Mesenchymal stem cell (in vitro differentiated cells and primary cell): ENCODE data around the gene GAB2.
"Not testable (repeated sequence)": the region's sequence is repeated elsewhere in the genome, so short reads cannot be mapped to it uniquely, and the experiment has no call there.

ENCODE experiments used
- DNase-seq: peaks from one replicate; pipeline ENCODE4 v3.0.0-alpha.2; 2013
- H2AFZ ChIP-seq: one replicate; pipeline ENCODE4 v1.6.1; 2013; ENCODE audit warnings: low read depth, mild to moderate bottlenecking, control low read depth, inconsistent platforms, low read length, moderate library complexity
- H2AK5ac ChIP-seq: 2 replicates; pipeline ENCODE4 v1.6.1; 2013; ENCODE audit warnings: low read length, moderate library complexity, mild to moderate bottlenecking, inconsistent platforms; ENCODE audit not compliant: severe bottlenecking
- H2BK120ac ChIP-seq: one replicate; pipeline ENCODE4 v1.6.1; 2013; ENCODE audit warnings: low read depth, mild to moderate bottlenecking, inconsistent platforms, low read length, moderate library complexity
- H2BK12ac ChIP-seq, 2 experiments: one replicate each; pipeline ENCODE4 v1.6.1; 2013; ENCODE audit warnings: inconsistent platforms in 2 of 2, low read length in 2 of 2, mild to moderate bottlenecking in 2 of 2, moderate library complexity in 2 of 2, control low read depth in 1 of 2
- H2BK15ac ChIP-seq: one replicate; pipeline ENCODE4 v1.6.1; 2013; ENCODE audit warnings: mild to moderate bottlenecking, low read depth, inconsistent platforms; ENCODE audit not compliant: poor library complexity, severe bottlenecking
- H2BK5ac ChIP-seq: 2 replicates; pipeline ENCODE4 v1.6.1; 2013; ENCODE audit warnings: low read depth, mild to moderate bottlenecking, low read length, control low read depth, inconsistent platforms; ENCODE audit not compliant: poor library complexity, severe bottlenecking
- H3K14ac ChIP-seq, 2 experiments: one replicate each; pipeline ENCODE4 v1.6.1; 2013; ENCODE audit warnings: inconsistent platforms in 2 of 2, low read length in 2 of 2, control low read depth in 1 of 2, mild to moderate bottlenecking in 1 of 2, moderate library complexity in 1 of 2
- H3K18ac ChIP-seq, 2 experiments: one replicate each; pipeline ENCODE4 v1.6.1; 2013; ENCODE audit warnings: inconsistent platforms in 2 of 2, low read length in 2 of 2, control low read depth in 1 of 2, low read depth in 1 of 2, mild to moderate bottlenecking in 1 of 2
- H3K23ac ChIP-seq, 2 experiments: one replicate each; pipeline ENCODE4 v1.6.1; 2013; ENCODE audit warnings: inconsistent platforms in 2 of 2, low read length in 2 of 2, mild to moderate bottlenecking in 2 of 2, moderate library complexity in 2 of 2, control low read depth in 1 of 2
- H3K27ac ChIP-seq: 2 replicates; pipeline ENCODE4 v1.5.1; 2013; ENCODE audit warnings: mild to moderate bottlenecking, moderate library complexity, low read length, control low read depth, inconsistent platforms; ENCODE audit not compliant: poor library complexity, severe bottlenecking
- H3K27me3 ChIP-seq, 2 experiments: 2 replicates each; pipeline versions ENCODE4 v1.6.1 to v1.7.0; 2013; ENCODE audit warnings: low read length in 2 of 2, mild to moderate bottlenecking in 2 of 2, moderate library complexity in 2 of 2, control low read depth in 1 of 2, inconsistent platforms in 1 of 2; ENCODE audit not compliant: control insufficient read depth in 1 of 2, insufficient read depth in 1 of 2
- H3K36me3 ChIP-seq, 2 experiments: 2 replicates each; pipeline versions ENCODE4 v1.6.1 to v1.7.0; 2013; ENCODE audit warnings: low read length in 2 of 2, control low read depth in 1 of 2, inconsistent platforms in 1 of 2, low read depth in 1 of 2, mild to moderate bottlenecking in 1 of 2; ENCODE audit not compliant: insufficient read depth in 2 of 2, control insufficient read depth in 1 of 2
- H3K4ac ChIP-seq, 2 experiments: one replicate each; pipeline ENCODE4 v1.6.1; 2013; ENCODE audit warnings: inconsistent platforms in 2 of 2, low read length in 2 of 2, mild to moderate bottlenecking in 2 of 2, moderate library complexity in 2 of 2, control low read depth in 1 of 2, low read depth in 1 of 2
- H3K4me1 ChIP-seq: 2 replicates; pipeline ENCODE4 v1.6.1; 2013; ENCODE audit warnings: low read depth, low read length, control low read depth; ENCODE audit not compliant: control insufficient read depth, insufficient read depth
- H3K4me2 ChIP-seq: 2 replicates; pipeline ENCODE4 v1.6.1; 2013; ENCODE audit warnings: low read length, mild to moderate bottlenecking, inconsistent platforms; ENCODE audit not compliant: poor library complexity, severe bottlenecking
- H3K4me3 ChIP-seq, 2 experiments: 2 replicates each; pipeline versions ENCODE4 v1.5.1 to v1.7.0; 2013; ENCODE audit warnings: low read length in 2 of 2, mild to moderate bottlenecking in 2 of 2, control low read depth in 1 of 2, low read depth in 1 of 2; ENCODE audit not compliant: insufficient read depth in 1 of 2
- H3K79me1 ChIP-seq: replicated peaks from 2 replicates; pipeline ENCODE4 v1.6.1; 2013; ENCODE audit warnings: mild to moderate bottlenecking, control low read depth, low read length, inconsistent platforms; ENCODE audit not compliant: poor library complexity, severe bottlenecking
- H3K9ac ChIP-seq: 2 replicates; pipeline ENCODE4 v1.7.0; 2013; ENCODE audit warnings: mild to moderate bottlenecking, low read length, moderate library complexity
- H3K9me3 ChIP-seq: 2 replicates; pipeline ENCODE4 v1.7.0; 2013; ENCODE audit warnings: mild to moderate bottlenecking, low read length; ENCODE audit not compliant: control insufficient read depth
- H4K8ac ChIP-seq: one replicate; pipeline ENCODE4 v1.6.1; 2013; ENCODE audit warnings: inconsistent platforms, mild to moderate bottlenecking, low read length, moderate library complexity
- H4K91ac ChIP-seq: one replicate; pipeline ENCODE4 v1.6.1; 2013; ENCODE audit warnings: mild to moderate bottlenecking, low read length, inconsistent platforms
- WGBS: methylation state at CpG from one replicate; pipeline ENCODE4 v1.1.7; 2013; ENCODE audit warnings: mixed read lengths; 5-methylcytosine and 5-hydroxymethylcytosine counted together

GAB2 gene

DNA sequence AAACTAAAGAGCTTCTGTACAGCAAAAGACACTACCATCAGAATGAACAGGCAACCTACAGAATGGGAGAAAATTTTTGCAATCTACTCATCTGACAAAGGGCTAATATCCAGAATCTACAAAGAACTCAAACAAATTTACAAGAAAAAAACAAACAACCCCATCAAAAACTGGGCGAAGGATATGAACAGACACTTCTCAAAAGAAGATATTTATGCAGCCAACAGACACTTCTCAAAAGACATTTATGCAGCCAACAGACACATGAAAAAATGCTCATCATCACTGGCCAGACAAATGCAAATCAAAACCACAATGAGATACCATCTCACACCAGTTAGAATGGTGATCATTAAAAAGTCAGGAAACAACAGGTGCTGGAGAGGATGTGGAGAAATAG is 60.2 kb downstream of the GAB2 start:
- H2BK15ac ChIP-seq, H3K27me3 ChIP-seq, H2BK12ac ChIP-seq, H2BK5ac ChIP-seq, H3K18ac ChIP-seq, H3K4me2 ChIP-seq, H3K23ac ChIP-seq, H2BK120ac ChIP-seq, H4K8ac ChIP-seq, H4K91ac ChIP-seq, H2AFZ ChIP-seq, DNase-seq, H3K36me3 ChIP-seq, H3K4ac ChIP-seq, H3K14ac ChIP-seq, H3K9ac ChIP-seq, H3K4me1 ChIP-seq, H3K9me3 ChIP-seq, H3K27ac ChIP-seq, H2AK5ac ChIP-seq, H3K4me3 ChIP-seq: not testable (repeated sequence)
- H3K79me1 ChIP-seq, result peaks cover 21% of the 10 kb centered on the region
- 100% methylated on average over 1 of the region's 1 CpG for WGBS

DNA sequence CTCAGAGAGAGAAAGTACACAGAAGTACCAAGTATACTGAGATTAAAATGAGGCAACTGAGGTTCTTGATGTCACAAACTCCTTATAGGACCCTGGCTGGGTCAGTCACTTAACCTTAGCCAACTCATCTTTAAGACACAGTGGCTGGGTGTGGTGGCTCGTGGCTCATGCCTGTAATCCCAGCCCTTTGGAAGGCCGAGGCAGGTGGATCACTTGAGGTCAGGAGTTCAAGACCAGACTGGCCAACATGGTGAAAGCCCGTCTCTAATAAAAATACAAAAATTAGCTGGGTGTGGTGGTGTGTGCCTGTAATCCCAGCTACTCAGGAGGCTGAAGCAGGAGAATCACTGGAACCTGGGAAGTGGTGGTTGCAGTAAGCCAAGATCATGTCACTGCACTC is 61.9 kb downstream of the GAB2 start:
- H3K4me1 ChIP-seq, H3K9me3 ChIP-seq, H2AK5ac ChIP-seq, H2AFZ ChIP-seq, H2BK5ac ChIP-seq, H3K36me3 ChIP-seq, DNase-seq, H3K27me3 ChIP-seq, H3K18ac ChIP-seq, H4K8ac ChIP-seq, H4K91ac ChIP-seq, H3K4ac ChIP-seq, H2BK120ac ChIP-seq, H2BK15ac ChIP-seq, H3K23ac ChIP-seq, H3K14ac ChIP-seq, H3K4me2 ChIP-seq, H3K4me3 ChIP-seq, H2BK12ac ChIP-seq, H3K27ac ChIP-seq, H3K9ac ChIP-seq: not testable (repeated sequence)
- 93% methylated on average over 3 of the region's 3 CpGs for WGBS
- peaks cover 32% of the 10 kb centered on the region for H3K79me1 ChIP-seq

DNA sequence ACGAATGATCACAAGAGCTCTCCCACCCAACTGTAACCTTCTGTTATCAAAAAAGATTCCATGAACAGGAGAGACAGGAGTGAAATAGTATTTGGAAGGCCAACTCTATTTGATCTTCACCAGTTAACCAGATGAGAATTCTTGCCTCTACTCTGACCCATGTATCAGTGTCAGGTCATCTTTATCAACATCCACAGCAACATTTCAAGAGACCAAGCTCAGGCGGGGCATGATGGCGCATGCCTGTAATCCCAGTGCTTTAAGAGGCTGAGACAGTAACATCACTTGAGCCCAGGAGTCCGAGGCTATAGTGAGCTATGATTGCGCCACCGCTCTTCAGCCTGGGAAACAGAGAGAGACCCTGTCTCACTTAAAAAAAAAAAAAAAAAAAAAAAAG is 62.3 kb downstream of the GAB2 start:
- Histone ChIP-seq H3K4ac (no peak overlapping the region), H3K9me3 (no peaks in the 10 kb centered on the region), H3K79me1 (peaks cover 33% of the 10 kb centered on the region), H3K4me2 (no peak overlapping the region), H3K9ac (no peak overlapping the region), H3K14ac (no peak overlapping the region), H3K18ac (peak overlapping the region in 1 of 2 experiments; percentile 70), H2AK5ac (no peak overlapping the region), H4K91ac (no peak overlapping the region), H3K4me1 (peaks cover 2% of the 10 kb centered on the region), H2BK15ac (no peak overlapping the region), H3K4me3 (peak overlapping the region in 1 of 2 experiments; percentile 35), H2BK5ac (peak overlapping the region; percentile 24), H2AFZ (no peak overlapping the region), H3K23ac (peak overlapping the region in 1 of 2 experiments; percentile 67), H4K8ac (no peak overlapping the region), H2BK12ac (no peak overlapping the region), H2BK120ac (no peak overlapping the region), H3K27me3 (no peaks in the 10 kb centered on the region), H3K27ac (no peak overlapping the region), H3K36me3 (no peaks in the 10 kb centered on the region)
- no peak for DNase-seq
- WGBS, result 98% methylated on average over 5 of the region's 6 CpGs

DNA sequence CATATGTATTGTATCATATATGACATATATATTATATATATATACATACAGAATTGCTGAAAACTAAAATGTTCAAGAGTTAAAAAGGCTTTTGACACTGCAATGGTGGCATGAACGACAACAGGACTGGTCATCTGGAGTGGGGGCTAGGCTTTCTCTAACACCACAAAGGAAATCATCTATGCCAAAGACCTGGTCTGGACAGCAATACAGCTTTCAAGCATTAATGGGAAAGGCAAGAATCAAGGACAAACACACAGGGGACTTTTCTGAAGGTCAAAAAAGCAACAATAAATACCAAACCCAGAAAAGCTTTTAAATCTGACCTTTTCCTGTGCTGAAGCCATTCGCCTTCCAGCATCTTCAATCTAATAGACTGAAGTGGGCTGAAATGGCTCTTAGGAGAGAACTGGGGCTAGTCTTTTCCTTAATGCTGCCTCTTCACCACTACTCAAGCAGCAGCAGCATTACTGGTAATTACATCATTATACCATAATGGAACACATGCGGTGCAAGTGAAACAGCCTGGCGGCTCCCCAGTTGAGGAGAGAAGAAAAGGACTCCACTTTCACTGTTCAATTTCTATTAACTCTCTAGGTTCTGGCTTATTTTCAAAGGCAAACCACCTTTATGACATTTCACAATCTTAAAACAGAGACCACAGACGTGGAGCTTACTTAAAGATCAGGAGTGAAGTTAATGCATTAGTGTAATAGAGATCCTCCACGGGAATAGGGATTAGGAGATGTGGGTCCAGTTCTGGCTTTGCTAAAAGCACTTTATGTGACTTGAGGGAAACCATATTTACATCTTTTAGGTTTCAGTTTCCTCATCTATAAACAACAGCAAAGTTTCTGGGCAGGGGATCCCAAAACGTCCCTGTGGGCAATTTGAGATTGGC is 63.0 kb downstream of the GAB2 start:
- Histone ChIP-seq H3K18ac (peak overlapping the region in 1 of 2 experiments; percentile 30), H3K4ac (no peak overlapping the region), H4K91ac (no peak overlapping the region), H3K4me1 (peaks cover 2% of the 10 kb centered on the region), H2BK5ac (peak overlapping the region; percentile 24), H4K8ac (no peak overlapping the region), H2BK120ac (no peak overlapping the region), H2BK12ac (no peak overlapping the region), H3K4me2 (no peak overlapping the region), H3K23ac (no peak overlapping the region), H3K14ac (no peak overlapping the region), H3K4me3 (peak overlapping the region in 1 of 2 experiments; percentile 35), H2AK5ac (no peak overlapping the region), H2AFZ (no peak overlapping the region), H3K79me1 (peaks cover 29% of the 10 kb centered on the region), H3K27ac (no peak overlapping the region), H3K27me3 (no peaks in the 10 kb centered on the region), H3K36me3 (no peaks in the 10 kb centered on the region), H3K9me3 (no peaks in the 10 kb centered on the region), H3K9ac (peak overlapping the region; percentile 42), H2BK15ac (no peak overlapping the region)
- peak; percentile 31 for DNase-seq
- 63% methylated on average over 4 of the region's 7 CpGs for WGBS
